ENCODE results near the gene IL6R. TPM values are rescaled to one million over a fixed set of nuclear protein-coding genes. Genes with fewer than 3 reads are reported as not detected.
"Not testable (repeated sequence)": the region's sequence is repeated elsewhere in the genome, so short reads cannot be mapped to it uniquely, and the experiment has no call there.

IL6R gene
- polyA plus RNA-seq, 1 experiment, result 6.8 TPM

GRCh38 chr1:154485106-154485505, 80.0 kb downstream of the IL6R start:
- Histone ChIP-seq H3K36me3 (ENCODE audit: control insufficient read depth, insufficient read depth, low read length) (no peaks in the 10 kb centered on the region), H3K27me3 (ENCODE audit: control insufficient read depth, insufficient read depth, low read length) (peaks cover 8% of the 10 kb centered on the region), H3K4me3 (ENCODE audit: low read depth, low read length) (no peak overlapping the region)
- CTCF ChIA-PET, result interaction anchor here (0.7 to 2.9 kb wide), 3 partner anchors 61 to 576 kb away, joined by 3 to 14 read pairs (median 3); no protein-coding TSS in a partner anchor
- POLR2A ChIA-PET, result no interaction called here
- TF ChIP-seq CTCF (IDR thresholded peaks at IDR 0.05; ENCODE audit: insufficient read depth, low read depth, low read length), result no peak
- no peak for DNase-seq (ENCODE audit: low read depth)

- H3K4me3 ChIP-seq (ENCODE audit: low read depth, low read length), result no peak overlapping the region
- ChIA-PET POLR2A (interaction anchor here (0.6 kb wide), 1 partner anchor 109 kb away, joined by 4 read pairs; no protein-coding TSS in a partner anchor), CTCF (interaction anchor here (0.9 to 2.9 kb wide), 2 partner anchors 60 to 62 kb away, joined by 3 to 14 read pairs; no protein-coding TSS in a partner anchor)
- DNase-seq (ENCODE audit: low read depth), result no peak
- no peaks in the 10 kb centered on the region for H3K36me3 ChIP-seq (ENCODE audit: control insufficient read depth, insufficient read depth, low read length)
- peaks cover 14% of the 10 kb centered on the region for H3K27me3 ChIP-seq (ENCODE audit: control insufficient read depth, insufficient read depth, low read length)
- TF ChIP-seq CTCF (IDR thresholded peaks at IDR 0.05; ENCODE audit: insufficient read depth, low read depth, low read length), result no peak
These were observed 80.9 kb downstream of the IL6R start for GRCh38 chr1:154485910-154486496.

GRCh38 chr1:154486756-154487155, 81.6 kb downstream of the IL6R start:
- ChIA-PET POLR2A (interaction anchor here (0.6 kb wide), 1 partner anchor 110 kb away, joined by 4 read pairs; no protein-coding TSS in a partner anchor), CTCF (interaction anchor here (0.9 to 2.9 kb wide), 2 partner anchors 59 to 62 kb away, joined by 3 to 14 read pairs; no protein-coding TSS in a partner anchor)
- not testable (repeated sequence) for DNase-seq (ENCODE audit: low read depth); H3K36me3 ChIP-seq (ENCODE audit: control insufficient read depth, insufficient read depth, low read length); H3K4me3 ChIP-seq (ENCODE audit: low read depth, low read length)
- peaks cover 19% of the 10 kb centered on the region for H3K27me3 ChIP-seq (ENCODE audit: control insufficient read depth, insufficient read depth, low read length)

GRCh38 chr1:154488922-154489321, 83.8 kb downstream of the IL6R start:
- no peak for DNase-seq (ENCODE audit: low read depth)
- TF ChIP-seq CTCF (IDR thresholded peaks at IDR 0.05; ENCODE audit: insufficient read depth, low read depth, low read length), result no peak
- Histone ChIP-seq H3K27me3 (ENCODE audit: control insufficient read depth, insufficient read depth, low read length) (peaks cover 29% of the 10 kb centered on the region), H3K4me3 (ENCODE audit: low read depth, low read length) (no peak overlapping the region), H3K36me3 (ENCODE audit: control insufficient read depth, insufficient read depth, low read length) (no peaks in the 10 kb centered on the region)
- POLR2A ChIA-PET, result interaction anchor here (0.6 kb wide), 1 partner anchor 163 kb away, joined by 15 read pairs; no protein-coding TSS in a partner anchor
- CTCF ChIA-PET, result interaction anchor here (0.6 to 2.9 kb wide), 2 partner anchors 9 to 60 kb away, joined by 3 to 14 read pairs; no protein-coding TSS in a partner anchor

GRCh38 chr1:154489695-154490274, 84.6 kb downstream of the IL6R start:
- Histone ChIP-seq H3K36me3 (ENCODE audit: control insufficient read depth, insufficient read depth, low read length) (no peaks in the 10 kb centered on the region), H3K4me3 (ENCODE audit: low read depth, low read length) (no peak overlapping the region), H3K27me3 (ENCODE audit: control insufficient read depth, insufficient read depth, low read length) (peaks cover 31% of the 10 kb centered on the region)
- POLR2A ChIA-PET, result interaction anchor here (0.6 kb wide), 1 partner anchor 163 kb away, joined by 15 read pairs; no protein-coding TSS in a partner anchor
- no peak for DNase-seq (ENCODE audit: low read depth)
- TF ChIP-seq CTCF (IDR thresholded peaks at IDR 0.05; ENCODE audit: insufficient read depth, low read depth, low read length), result no peak
- CTCF ChIA-PET, result interaction anchor here (0.6 to 2.9 kb wide), 4 partner anchors 10 to 180 kb away, joined by 3 to 14 read pairs (median 5); no protein-coding TSS in a partner anchor

All from BJ (cell line).